ENCODE results near the gene TBATA. TPM values are rescaled to one million over a fixed set of nuclear protein-coding genes. Genes with fewer than 3 reads are reported as not detected.
A peak's percentile ranks its signal among the peaks of the same experiment; 100 is the strongest.

TBATA gene
- total RNA-seq, 1 donor: not detected

DNA sequence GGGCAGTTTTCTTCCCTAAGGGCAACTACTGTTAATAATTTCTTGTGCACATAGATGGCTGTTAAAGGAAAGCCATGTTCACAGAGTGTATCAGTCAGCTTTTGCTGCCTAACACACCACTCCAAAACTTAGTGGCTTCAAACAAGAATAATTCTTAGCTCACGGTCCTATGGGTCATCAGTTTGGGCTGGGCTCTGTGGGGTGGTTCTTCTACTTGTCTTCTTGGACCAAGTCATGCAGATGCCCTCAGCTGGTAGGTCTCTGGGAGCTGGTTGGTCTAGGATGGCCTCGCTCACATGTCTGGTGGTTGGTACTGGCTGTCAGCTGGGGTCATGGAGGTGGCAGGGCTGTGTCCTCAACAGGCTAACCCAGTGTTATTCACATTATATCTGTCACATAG, 39.6 kb downstream of the TBATA start:
- no peak overlapping the region for H3K4me3 ChIP-seq (ENCODE audit: low read depth, low read length)
- no peak for TF ChIP-seq CTCF (IDR thresholded peaks at IDR 0.05; ENCODE audit: insufficient read depth, low read depth, low read length)
- no peak for DNase-seq (ENCODE audit: low read depth)

GRCh38 chr10:70744617-70745143, 40.5 kb downstream of the TBATA start:
- DNase-seq (ENCODE audit: low read depth): no peak
- no peak for TF ChIP-seq CTCF (IDR thresholded peaks at IDR 0.05; ENCODE audit: insufficient read depth, low read depth, low read length)
- H3K4me3 ChIP-seq (ENCODE audit: low read depth, low read length): no peak overlapping the region

DNA sequence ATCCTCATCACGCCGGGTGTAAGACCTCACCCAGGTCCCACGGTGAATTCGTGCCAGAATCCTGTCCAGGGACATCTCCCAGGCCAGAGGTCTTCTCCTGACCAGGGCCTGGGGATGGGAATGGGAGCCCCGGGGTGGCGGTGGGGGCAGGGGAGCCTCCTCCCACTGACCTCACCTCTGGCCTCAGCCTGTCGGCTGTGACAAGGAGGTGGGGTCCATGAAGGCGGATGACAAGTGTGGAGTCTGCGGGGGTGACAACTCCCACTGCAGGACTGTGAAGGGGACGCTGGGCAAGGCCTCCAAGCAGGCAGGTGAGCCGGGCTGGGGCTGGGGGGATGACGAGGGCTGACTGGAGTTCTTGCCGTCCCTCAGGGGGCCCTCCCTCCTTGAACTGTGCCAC, 41.3 kb downstream of the TBATA start:
- DNase-seq (ENCODE audit: low read depth): no peak
- TF ChIP-seq CTCF (IDR thresholded peaks at IDR 0.05; ENCODE audit: insufficient read depth, low read depth, low read length): no peak
- no peak overlapping the region for H3K4me3 ChIP-seq (ENCODE audit: low read depth, low read length)

GRCh38 chr10:70743430-70743788, 41.8 kb downstream of the TBATA start:
- TF ChIP-seq CTCF (IDR thresholded peaks at IDR 0.05; ENCODE audit: insufficient read depth, low read depth, low read length): no peak
- no peak for DNase-seq (ENCODE audit: low read depth)
- H3K4me3 ChIP-seq (ENCODE audit: low read depth, low read length): no peak overlapping the region

- TF ChIP-seq CTCF (IDR thresholded peaks at IDR 0.05; ENCODE audit: insufficient read depth, low read depth, low read length): no peak
- DNase-seq (ENCODE audit: low read depth): peak; percentile 91
- H3K4me3 ChIP-seq (ENCODE audit: low read depth, low read length): no peak overlapping the region
These were observed 42.4 kb downstream of the TBATA start for GRCh38 chr10:70742537-70743429.

- no peak overlapping the region for H3K4me3 ChIP-seq (ENCODE audit: low read depth, low read length)
- TF ChIP-seq CTCF (IDR thresholded peaks at IDR 0.05; ENCODE audit: insufficient read depth, low read depth, low read length): no peak
- no peak for DNase-seq (ENCODE audit: low read depth)
These were observed 44.5 kb downstream of the TBATA start for GRCh38 chr10:70740406-70741288.

Measured in fibroblast of villous mesenchyme (primary cell).